Measurements from ENCODE around the gene CENPF. TPM values are rescaled to one million over a fixed set of nuclear protein-coding genes. Genes with fewer than 3 reads are reported as not detected.
A peak's percentile ranks its signal among the peaks of the same experiment; 100 is the strongest.

Gene CENPF
- total and polyA plus RNA-seq, 10 donors: 1.2 to 12.8 (median 5.5) TPM

DNA sequence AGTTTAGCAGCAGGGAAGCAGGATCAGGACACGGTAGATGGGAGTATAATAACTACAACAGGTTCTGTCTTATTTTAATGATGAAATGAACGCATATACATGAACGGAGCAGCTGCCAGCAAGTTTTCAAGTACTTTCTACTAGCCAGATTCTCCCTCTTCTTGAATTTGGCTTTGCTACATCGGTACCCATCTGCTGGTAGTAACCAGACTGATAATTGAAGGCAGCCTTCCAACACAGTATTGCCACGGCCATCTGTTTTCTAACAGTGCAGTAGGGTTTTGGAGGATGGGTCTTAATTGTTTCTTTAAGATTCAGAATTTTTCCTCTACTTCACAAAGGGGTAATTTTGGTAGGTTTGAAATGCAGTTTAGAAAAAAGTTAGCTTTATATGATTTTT, 33.4 kb downstream of the CENPF start:
- DNase-seq: no peak
- H3K27me3 ChIP-seq (replicated peaks in 1 of 7): no peaks in the 10 kb centered on the region
- intact Hi-C loops (cut with DNase I; ENCODE audit: low total_unique reads): no loop called here
- H3K27ac ChIP-seq: no peak overlapping the region
- TF ChIP-seq POLR2A (IDR thresholded peaks at IDR 0.05) (no peak), POLR2AphosphoS5 (IDR thresholded peaks at IDR 0.05) (no peak)
- TF ChIP-seq, protein P1, sequence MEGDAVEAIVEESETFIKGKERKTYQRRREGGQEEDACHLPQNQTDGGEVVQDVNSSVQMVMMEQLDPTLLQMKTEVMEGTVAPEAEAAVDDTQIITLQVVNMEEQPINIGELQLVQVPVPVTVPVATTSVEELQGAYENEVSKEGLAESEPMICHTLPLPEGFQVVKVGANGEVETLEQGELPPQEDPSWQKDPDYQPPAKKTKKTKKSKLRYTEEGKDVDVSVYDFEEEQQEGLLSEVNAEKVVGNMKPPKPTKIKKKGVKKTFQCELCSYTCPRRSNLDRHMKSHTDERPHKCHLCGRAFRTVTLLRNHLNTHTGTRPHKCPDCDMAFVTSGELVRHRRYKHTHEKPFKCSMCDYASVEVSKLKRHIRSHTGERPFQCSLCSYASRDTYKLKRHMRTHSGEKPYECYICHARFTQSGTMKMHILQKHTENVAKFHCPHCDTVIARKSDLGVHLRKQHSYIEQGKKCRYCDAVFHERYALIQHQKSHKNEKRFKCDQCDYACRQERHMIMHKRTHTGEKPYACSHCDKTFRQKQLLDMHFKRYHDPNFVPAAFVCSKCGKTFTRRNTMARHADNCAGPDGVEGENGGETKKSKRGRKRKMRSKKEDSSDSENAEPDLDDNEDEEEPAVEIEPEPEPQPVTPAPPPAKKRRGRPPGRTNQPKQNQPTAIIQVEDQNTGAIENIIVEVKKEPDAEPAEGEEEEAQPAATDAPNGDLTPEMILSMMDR (IDR thresholded peaks at IDR 0.05 in 8 of 11, conservative IDR thresholded peaks at IDR 0.05 in 3 of 11): no peak
- no peaks in the 10 kb centered on the region for H3K4me1 ChIP-seq
- H3K36me3 ChIP-seq: peaks cover 0 to 76% (median 0%) of the 10 kb centered on the region in 6 donors
- H3K9me3 ChIP-seq: no peaks in the 10 kb centered on the region
- no peak overlapping the region for H3K4me3 ChIP-seq
- 97 to 99% (median 97%) methylated on average over 5 of the region's 5 CpGs for WGBS, 5 donors

DNA sequence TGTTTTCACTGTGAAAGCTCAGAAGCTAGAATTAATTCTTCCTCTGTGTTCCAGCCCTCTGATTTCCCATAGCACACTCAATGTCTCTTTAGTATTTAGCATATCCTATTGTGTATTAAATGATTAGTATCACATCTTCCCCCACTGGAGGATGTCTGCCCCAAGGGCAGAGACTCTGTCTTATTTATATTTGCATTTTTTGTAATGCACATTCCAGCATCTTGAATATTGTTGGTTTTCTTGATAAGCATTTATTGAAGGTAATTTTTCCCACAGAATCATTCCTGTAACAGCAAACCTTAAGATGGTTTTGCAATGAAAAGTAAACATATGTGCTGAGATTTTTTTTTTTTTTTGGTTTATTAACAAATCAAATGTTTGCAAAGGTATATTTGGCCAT, 34.1 kb downstream of the CENPF start:
- Histone ChIP-seq H3K4me3 (no peak overlapping the region), H3K36me3 (peaks cover 0 to 75% (median 0%) of the 10 kb centered on the region in 6 donors), H3K27me3 (replicated peaks in 1 of 7) (no peaks in the 10 kb centered on the region), H3K27ac (no peak overlapping the region), H3K4me1 (no peaks in the 10 kb centered on the region), H3K9me3 (no peaks in the 10 kb centered on the region)
- intact Hi-C loops (cut with DNase I; ENCODE audit: low total_unique reads): no loop called here
- no peak for TF ChIP-seq POLR2A (IDR thresholded peaks at IDR 0.05)
- TF ChIP-seq, protein P1 (IDR thresholded peaks at IDR 0.05 in 8 of 11, conservative IDR thresholded peaks at IDR 0.05 in 3 of 11): no peak
- no peak for DNase-seq

DNA sequence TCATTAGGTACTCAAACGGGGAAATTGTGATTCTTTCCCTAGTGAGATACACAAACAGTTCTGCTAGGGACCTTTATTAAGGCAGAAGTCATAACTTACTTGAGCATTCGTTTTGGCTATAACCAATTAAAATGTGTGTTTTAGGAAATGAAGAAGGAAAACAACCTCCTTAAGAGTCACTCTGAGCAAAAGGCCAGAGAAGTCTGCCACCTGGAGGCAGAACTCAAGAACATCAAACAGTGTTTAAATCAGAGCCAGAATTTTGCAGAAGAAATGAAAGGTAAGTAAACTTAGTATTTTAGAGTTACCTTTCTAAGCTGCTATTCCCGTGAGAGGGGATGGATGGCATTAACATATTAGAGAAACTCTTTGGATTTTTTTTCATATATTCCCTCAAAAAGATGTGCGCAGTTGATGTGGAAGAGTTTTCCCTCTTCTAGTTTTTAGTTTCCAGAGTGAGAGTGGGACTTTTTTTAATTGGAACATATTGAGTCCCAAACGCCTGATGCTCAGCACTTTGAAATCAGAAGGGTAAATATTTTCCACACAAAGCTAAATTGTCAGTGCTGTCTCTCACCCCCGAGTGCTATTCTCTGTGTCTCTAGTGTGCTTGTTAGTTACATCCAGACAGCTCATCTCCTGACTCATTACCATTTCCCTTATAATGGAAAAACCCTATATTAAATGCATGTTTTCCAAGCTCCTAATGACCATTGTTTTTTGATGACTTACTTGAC, 34.9 kb downstream of the CENPF start:
- Histone ChIP-seq H3K4me3 (no peak overlapping the region), H3K27ac (no peak overlapping the region), H3K36me3 (peaks cover 0 to 67% (median 0%) of the 10 kb centered on the region in 6 donors), H3K4me1 (no peaks in the 10 kb centered on the region), H3K27me3 (replicated peaks in 1 of 7) (no peaks in the 10 kb centered on the region), H3K9me3 (no peaks in the 10 kb centered on the region)
- no peak for DNase-seq
- 73 to 80% (median 77%) methylated on average over 6 of the region's 6 CpGs for WGBS, 5 donors
- intact Hi-C loops (cut with DNase I; ENCODE audit: low total_unique reads): no loop called here
- TF ChIP-seq POLR2AphosphoS5 (IDR thresholded peaks at IDR 0.05) (no peak), POLR2A (IDR thresholded peaks at IDR 0.05) (no peak)
- TF ChIP-seq, protein P1 (IDR thresholded peaks at IDR 0.05 in 8 of 11, conservative IDR thresholded peaks at IDR 0.05 in 3 of 11): peak in 6 of 11 experiments; percentile 25 to 61 (median 49)

DNA sequence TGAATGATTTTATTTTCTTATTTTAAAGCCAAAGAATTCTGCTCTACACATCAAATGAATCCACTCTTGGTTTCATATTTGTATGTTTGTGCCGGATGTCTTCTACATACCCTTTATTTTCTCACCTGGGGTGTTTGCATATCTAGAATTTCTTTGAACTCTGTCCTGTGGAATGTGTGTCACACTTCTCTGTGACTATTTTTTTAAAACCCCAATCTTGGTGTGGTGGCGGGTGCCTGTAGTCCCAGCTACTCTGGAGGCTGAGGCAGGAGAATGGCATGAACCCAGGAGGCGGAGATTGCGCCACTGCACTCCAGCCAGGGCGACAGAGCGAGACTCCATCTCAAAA, 35.4 kb downstream of the CENPF start:
- TF ChIP-seq POLR2A (IDR thresholded peaks at IDR 0.05) (no peak), POLR2AphosphoS5 (IDR thresholded peaks at IDR 0.05) (no peak)
- TF ChIP-seq, protein P1 (IDR thresholded peaks at IDR 0.05 in 8 of 11, conservative IDR thresholded peaks at IDR 0.05 in 3 of 11): no peak
- intact Hi-C loops (cut with DNase I; ENCODE audit: low total_unique reads): no loop called here
- Histone ChIP-seq H3K9me3 (no peaks in the 10 kb centered on the region), H3K27me3 (replicated peaks in 1 of 7) (no peaks in the 10 kb centered on the region), H3K4me3 (no peak overlapping the region), H3K27ac (no peak overlapping the region), H3K4me1 (no peaks in the 10 kb centered on the region), H3K36me3 (peaks cover 0 to 62% (median 0%) of the 10 kb centered on the region in 6 donors)
- 87 to 97% (median 93%) methylated on average over 6 of the region's 6 CpGs for WGBS, 5 donors
- DNase-seq: no peak
